GM19438 (cell line): ENCODE measurements around the gene TREX2.

Source experiments
- ATAC-seq: cut with Tn5 transposase; IDR thresholded peaks from one replicate; pipeline ENCODE4 v1.9.1; 2021; ENCODE audit warnings: low read depth; ENCODE audit not compliant: unreplicated experiment

TREX2 gene, protein sequence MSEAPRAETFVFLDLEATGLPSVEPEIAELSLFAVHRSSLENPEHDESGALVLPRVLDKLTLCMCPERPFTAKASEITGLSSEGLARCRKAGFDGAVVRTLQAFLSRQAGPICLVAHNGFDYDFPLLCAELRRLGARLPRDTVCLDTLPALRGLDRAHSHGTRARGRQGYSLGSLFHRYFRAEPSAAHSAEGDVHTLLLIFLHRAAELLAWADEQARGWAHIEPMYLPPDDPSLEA

DNA sequence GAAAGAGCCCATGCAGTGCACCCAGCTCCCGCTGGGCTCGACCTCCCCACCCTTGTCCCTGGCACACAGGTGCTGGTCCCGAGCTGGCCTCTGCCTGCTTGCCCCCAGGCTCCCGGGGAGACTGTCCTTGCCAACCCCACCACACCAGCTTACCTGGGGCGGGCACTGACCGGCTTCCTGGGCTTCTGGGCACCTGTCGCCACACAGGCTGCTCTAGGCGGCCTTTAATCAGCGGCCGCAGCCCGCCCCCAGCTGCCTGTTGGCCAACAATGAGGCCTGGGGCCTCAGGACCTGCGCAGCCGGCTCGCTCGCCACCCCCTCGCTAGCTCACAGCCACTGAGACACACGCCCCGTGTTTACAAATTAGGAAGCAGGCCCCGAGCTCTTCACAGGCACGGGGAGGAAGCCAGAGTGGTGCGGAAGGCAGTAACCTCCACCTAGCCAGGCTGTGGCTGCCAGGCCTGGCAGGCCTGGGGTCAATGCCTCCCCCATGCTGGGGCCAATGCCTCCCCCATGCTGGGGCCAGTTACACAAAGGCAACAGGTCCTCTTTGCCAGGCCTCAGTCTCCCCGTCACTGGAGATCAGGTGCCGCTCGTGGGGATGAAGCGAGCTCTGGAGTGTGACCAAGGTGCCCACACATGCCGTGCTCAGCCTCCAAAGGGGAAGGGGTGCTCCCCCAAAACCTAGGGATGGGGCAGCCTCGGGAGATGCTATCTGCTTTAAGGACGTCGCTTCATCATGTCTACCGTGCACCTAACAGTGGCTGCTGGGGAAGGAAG is at the start of gene TREX2:
Gene TREX2 (minus strand): TSS at position 201 of the 780 bp plus-strand sequence. CDS start 626 bp downstream, outside the sequence.
- ATAC-seq: no peak

DNA sequence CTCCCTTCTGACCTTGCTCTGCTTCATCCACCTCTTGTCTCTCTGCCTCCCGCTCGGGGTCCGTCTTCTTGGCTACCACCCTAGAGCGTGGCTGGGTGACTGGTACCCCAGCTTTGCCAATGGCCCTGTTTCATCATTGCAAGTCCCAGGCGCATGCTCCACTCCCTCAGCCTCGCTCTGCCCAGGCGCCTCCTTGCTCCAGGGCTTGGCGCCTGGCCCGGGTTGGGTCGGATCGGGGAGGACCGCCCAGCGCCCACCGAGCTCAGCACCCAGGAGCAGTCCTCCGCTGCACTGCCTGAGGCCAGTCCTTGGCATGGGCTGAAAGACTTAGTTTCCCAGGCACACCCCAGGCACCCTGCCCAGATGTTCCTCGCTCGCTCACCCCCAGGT is 49.5 kb upstream of the TREX2 start:
- ATAC-seq: no peak

DNA sequence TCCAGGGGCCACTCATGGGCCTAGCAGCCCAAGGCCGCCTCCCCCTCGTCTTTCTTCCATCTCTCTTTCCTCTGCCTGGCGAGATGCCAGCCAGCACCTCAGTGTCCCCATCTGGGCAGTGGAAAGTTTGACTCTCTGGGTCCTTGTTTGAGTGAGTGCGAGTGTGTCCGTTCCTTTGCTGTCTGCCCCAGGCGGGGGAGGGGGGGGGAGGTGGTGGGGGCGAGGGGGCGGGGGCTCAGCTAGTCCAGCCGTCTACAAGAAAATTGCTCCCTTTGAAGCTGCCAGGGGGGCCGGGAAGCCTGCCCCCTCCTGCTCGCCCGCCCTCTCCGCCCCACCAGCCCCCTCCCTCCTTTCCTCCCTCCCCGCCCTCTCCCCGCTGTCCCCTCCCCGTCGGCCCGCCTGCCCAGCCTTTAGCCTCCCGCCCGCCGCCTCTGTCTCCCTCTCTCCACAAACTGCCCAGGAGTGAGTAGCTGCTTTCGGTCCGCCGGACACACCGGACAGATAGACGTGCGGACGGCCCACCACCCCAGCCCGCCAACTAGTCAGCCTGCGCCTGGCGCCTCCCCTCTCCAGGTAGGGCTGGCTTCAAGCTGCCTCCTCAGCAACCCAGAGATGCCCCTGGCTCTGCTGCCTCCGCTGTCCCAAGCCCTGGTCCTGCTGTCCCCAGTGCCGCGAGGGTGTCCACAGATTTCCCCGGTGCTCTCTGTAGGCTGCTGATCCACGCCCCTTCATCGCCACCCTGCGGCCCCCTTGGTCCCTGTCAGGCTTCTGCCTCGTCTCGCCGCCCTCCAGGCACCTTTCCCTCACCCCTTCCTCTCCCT is 48.9 kb upstream of the TREX2 start, which contains the start of gene BGN:
Gene BGN (plus strand): TSS at position 440 of the 821 bp plus-strand sequence. CDS start 9,652 bp downstream, outside the sequence.
- ATAC-seq: no peak

DNA sequence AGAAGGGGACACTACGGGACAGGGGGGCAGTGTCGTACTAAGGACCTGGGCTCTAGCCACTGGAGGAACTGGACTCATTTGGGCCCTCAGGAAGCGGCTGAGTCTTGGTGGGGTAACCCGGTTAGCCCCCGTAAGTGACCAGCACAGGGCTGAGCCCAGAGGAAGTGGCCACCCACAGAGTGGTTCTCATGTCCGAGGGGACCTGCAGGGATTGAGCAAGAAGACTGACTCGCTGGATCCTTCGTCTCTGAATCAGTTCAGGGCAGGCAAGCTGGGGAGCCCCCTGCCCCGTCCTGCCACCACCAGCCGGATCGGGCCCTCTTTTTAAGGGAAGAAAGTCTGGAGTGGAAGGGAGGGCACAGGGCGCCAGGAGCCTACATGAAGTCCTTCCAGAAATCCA is 48.2 kb upstream of the TREX2 start:
- no peak for ATAC-seq

DNA sequence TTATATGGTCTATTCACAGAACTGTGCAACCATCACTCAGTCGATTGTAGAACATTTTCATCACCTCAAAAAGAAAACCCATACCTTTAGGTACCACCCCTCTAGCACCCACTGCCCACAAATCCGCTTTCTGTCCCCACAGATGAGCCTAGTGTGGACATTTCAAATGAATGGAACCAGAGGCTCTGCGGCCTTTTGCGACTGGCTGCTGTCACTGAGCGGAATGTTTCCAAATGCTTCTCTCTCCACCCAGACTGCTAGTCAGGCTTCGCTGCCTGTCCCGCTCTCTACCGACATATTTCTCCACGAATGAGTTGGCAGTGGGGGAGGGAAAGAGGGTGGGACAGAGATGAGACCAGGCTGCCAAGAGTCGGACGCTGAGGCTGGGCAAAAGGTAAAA is 47.2 kb upstream of the TREX2 start:
- no peak for ATAC-seq

DNA sequence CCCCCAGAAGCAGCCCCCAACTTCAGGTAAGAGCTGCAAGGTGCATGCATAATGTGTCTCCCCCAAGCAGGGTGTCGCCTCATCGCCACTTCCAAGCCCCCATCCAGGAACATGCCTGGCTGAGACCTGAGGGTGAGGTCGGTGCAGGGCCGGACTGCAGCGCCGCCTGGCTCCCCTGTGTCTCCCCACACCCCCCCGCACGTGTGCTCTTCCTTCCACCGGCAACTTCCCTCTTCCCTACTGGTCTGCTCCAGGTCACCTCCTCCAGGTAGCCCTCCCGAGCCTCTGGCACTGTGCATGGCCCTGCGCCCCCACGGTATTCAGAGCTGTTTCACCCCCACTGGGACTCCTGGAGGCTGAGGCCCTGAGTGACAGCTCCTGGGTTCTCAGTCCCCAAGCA is 46.7 kb upstream of the TREX2 start:
- ATAC-seq: no peak

DNA sequence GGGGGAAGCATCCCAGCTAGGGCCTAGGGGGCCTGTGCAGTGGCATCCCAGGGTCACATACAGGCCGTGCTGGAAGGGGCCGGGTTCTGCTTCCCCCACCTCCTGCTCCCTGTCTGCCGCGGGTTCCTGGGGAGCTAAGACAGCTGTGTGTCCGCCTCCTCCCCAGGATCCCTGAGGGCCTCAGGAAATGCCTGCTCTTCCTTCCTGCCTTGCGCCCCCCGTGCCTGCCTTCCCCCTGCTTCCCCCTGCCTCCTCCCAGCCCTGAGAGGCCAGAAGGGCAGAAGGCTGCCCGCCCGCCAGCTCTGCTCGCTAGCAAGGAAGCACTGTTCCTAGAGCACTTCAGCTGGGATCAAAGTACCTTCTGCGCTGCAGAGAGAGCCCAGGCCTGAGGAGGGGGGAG is 46.1 kb upstream of the TREX2 start:
- ATAC-seq: no peak

DNA sequence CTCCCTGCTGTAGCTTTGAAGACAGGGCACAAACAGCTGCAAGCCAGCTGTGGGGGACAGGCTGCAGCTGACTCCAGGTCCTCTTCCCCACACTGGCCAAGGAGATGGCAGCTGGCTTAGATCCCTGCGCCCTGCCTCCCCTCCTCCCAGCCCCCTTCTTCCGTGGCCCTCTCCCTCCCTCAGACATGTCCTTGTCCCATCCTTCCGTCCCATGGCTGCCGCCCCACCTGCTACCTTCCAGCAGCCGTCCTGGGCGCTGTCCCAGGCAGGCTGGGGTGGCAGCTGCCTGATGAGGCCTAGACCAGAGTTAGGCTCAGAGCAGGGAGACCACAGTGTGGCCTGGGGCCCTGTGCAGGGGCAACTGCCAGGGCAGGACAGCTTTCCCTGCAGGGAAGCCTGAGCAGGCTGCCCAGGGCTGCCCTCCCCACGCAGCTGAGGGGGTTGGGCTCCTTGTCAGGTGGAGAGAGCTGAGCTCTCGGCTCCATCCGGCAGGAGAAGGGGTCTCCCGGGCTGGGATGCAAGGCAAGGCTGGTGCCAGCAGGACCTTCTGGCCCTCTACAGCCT is 45.6 kb upstream of the TREX2 start:
- ATAC-seq: no peak

DNA sequence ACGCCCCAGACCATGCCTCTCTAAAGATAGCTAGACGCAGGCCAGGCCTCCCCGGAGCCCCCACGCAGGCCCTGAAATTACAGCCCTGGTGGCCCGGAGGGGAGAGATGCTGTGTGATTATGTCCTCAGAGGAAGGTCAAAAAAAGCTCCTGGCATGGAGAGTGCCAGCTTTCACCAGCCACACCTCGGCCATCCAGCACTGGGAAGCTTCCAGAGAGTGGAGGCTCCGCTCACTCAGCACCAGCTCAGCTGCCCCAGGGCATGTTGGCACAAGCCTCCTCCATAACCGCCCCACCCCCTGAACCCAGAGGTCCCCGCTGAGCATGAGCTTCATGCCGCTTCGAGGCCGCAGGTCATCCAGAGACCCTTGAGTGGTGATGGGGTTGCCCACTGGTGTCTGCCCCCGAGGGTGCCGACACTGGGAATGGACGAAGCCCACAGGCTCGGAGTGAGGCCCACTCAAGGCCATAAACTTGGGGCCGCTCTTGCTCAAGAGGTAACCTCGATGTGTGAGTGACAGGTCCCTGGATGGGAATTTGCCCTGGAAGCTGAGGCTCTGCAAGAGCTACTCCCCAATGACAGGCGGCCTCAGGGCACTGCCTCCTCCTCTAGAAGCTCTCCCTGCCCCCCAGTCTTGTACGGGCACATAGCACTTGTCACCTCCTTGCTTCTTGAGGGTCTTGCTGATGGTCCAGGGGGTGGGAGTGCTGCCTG is 44.5 kb upstream of the TREX2 start:
- ATAC-seq: no peak

DNA sequence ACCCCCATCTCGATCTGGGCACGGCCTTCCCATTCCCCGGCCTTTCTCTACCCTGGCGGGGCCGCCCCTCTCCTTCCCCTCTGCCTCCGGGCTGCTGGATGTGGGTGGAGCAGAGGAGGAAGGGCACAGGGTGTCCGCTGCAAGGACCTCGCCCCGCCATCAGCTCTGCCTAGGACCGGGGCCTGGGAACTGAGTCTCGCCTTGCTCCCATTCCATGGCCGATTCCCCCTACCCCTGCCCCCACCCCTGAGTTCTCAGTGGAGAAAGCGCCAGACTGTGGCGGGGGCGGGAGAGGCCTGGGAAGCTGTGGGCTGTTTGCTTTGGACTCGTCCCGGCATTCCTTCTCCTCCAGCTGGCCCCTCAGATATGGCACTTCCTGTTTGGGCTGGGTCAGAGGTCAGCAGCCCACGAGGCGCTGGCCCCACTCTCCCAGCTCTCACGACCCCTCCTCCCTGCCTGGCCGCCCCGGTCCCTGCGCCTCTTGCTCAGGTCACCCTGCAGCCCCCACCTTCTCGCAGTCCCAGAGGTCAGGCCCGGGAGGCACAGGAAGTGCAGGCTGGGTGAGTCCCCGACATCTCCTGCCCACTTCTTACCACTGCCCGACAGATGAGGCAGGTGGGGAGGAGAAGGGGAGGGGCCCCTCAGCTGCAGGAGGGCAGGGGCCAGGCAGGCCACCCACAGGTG is 42.5 kb upstream of the TREX2 start:
- ATAC-seq: no peak

DNA sequence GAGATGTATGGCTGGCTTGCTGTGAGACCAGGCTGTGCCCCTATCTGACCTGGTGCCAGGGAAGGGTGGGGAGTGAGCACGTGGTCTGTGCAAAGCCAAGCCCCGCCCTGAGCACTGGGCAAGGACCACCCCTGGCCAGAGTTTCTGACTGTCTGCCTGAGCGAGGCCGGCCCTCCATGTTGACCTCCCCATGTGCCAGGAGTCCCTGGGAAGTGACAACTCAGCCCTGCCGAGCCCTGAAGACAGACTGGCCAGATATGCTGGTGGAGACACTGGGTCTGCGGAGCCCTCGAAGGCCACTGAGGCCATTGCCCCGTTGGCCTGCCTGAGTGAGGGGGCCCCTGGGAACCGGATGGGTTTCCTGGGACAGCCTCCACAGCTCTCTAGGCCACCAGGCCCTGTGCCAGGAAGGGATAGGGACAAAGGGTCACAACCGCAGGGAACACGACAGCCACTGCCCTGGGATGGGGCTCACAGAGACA is 41.8 kb upstream of the TREX2 start:
- ATAC-seq: no peak

DNA sequence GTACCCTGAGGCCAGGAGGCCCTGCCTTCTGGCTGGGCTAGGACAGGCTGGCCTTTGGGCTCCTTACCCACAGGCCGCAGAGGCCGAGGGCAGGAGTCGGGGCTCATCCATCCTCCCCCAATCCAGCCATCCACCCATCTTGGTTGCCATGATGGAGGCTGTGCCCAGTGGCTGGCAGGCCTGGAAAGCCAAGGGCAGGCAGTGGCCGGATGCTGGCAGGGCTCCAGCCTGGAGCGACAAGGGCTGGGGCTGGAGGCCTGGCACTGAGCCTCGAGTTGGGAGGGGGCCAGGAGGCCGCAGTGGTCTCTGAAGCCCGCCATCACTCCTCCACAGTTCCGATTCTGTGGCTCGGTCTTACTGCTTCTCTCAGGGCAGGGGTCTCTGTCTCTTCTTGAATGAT is 40.3 kb upstream of the TREX2 start:
- ATAC-seq: no peak

DNA sequence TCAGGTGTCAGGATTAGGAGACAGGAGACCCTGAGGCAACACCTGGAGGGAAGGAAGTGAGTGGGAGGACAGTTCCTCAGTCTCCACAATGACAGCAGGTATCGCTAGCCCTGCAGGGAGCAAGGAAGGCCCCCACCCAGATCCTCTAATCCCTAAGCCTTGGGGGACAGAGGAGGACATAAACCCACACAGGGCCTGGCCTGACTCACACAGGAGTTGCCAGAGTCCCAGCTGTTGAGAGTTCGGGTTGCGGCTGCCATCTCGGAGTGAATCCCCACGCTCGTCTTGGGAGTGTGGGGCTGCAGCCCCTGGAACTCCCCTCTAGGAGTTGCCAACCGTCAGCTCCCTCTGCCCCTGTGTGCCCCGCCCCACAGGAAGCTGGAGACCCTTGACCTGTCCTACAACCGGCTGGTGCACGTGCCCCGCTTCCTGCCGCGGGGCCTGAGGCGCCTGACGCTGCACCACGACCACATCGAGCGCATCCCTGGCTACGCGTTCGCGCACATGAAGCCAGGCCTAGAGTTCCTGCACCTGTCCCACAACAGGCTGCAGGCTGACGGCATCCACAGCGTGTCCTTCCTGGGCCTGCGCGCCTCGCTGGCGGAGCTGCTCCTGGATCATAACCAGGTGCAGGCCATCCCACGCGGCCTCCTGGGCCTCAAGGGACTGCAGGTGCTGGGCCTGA is 39.7 kb upstream of the TREX2 start:
- ATAC-seq: no peak

DNA sequence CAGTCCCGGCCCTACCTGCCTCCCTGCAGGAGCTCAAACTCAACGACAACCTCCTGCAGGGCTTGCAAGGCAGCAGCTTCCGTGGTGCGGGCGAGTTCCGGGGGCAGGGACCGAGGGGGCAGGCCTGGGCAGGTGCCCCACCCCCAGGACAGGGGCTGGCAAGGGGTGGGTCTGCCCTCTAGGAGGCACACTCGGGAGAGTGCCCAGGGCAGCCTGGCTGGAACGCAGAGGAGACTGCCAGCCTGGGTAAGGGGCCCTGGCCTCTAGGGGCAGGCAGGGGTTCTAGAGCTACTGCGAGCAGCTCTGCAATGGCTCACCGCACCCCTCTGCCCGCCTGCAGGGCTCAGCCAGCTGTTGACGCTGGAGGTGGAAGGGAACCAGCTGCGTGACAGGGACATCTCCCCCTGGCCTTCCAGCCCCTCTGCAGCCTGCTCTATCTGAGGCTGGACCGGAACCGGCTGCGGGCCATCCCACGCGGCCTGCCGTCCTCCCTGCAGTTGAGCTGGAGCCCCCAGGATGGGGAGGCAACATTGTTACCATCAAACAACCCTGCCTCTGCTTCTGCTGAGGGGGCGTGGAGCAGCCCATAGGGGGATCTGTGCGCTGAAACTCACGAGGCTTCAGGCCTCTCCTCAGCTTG is 36.6 kb upstream of the TREX2 start:
- ATAC-seq: no peak

DNA sequence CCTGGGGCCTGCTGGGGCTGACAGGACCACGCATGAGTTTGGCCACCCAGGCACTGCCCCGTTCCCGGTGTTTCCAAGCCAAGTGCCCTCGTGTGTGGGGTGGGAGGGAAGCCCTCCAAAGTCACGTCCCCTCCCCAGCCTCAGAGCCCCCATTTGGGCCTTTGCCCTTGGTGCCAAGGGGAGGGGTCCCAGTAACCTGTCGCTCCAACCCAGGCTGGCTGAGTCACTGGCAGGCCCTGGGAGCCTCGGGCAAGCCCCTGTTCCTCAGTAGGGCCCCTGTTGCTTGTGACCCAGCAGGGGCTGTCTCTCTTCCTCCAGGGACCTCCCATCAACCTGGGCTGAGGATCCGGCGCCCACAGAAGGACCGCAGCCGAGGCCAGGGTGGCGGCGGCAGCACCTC is 35.2 kb upstream of the TREX2 start:
- no peak for ATAC-seq

DNA sequence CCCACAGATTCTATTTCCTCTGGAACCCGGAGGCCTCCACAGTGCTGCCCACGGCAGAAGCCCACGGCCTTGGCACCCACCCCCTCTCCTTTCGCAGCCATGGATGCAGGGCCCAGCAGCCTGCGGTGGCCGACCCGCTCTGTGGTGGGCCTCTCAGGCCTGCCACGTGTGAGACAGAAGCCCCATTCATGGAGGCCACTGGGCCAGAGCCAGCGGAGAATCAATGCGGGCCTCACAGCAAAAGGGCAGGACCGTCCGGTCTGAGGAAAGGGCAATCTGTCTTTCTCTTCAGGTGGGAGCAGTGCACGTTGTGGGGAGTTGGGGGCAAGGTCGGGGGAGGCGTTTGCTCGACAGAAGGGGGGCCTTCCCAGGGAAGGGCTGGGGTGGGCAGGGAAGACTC is 32.9 kb upstream of the TREX2 start:
- ATAC-seq: no peak

DNA sequence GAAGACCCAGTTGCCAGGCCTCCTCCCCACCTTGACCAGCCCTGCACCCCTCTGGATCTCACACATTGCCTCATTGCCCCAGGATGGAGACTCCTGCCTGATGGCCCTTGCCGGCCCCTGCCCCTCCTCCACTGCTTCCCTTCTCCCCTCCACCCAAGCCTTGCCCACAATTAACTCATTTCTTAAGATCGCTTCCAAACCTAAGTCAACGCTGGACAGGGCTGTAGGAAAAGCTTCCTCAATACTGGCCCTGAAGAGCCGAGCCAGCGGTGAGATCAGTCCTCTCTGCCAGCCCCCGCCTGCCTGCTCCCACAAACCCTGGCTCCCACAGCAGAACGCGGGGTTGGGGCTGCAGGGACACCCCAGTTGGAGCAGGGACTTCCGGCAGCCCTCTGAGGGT is 32.0 kb upstream of the TREX2 start:
- ATAC-seq: no peak

DNA sequence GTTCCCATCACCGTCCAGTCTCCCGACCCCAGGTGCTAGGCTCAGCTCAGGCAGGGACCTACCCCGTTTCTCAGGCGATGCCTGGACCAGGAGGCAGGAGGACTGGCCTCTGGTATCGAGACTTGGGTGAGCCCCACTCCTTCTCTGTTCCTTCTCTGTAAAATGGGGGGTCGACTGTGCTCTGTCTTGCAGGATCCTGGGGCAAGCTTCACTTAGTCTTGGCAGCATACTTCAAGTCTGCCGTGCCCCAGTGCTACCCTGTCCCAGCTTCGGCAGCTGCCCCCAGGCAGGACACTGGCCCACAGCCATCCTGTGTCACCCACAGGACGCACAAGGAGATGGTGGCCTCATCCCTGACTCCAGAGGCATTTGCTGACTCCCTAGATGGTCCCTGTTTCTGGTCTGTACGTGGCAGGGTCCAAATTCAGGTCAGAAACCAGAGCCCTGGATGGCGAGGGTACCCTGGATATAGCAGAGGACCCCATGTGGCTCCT is 31.6 kb upstream of the TREX2 start:
- ATAC-seq: no peak
